ENCODE measurements around the gene EPHB1.
"Not testable (repeated sequence)": the region's sequence is repeated elsewhere in the genome, so short reads cannot be mapped to it uniquely, and the experiment has no call there.

EPHB1 gene

DNA sequence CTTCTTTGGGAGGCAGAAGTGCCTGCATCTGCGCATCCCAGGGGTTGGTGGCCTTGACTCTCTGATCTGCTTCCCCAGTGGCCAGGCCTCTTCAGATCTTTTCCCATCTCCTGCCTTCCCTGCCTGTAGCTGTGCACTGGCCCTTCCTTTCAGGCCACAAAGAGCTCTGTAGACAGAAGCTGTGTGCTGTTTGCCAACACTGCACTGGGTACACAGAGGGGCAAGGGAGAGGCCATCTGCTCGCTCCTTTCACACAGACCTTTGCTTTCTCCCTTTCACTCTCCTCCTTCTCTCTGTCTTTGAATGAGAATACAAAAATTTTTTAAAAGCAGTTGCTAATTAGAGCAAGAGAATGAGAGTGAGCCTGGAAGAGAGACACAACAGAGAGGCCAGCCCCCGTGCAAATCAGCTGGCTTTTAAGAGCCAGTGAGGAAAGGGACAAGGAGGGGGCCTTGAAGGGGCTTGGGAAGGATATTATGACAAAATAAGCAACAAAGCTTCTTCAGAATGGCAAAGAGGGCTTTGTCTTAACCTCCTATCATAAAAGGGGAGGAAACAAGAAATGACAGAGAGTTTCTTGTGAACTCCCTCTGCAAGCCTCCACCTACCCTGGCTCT, 170.9 kb downstream of the EPHB1 start:
- Mint-ChIP-seq H3K36me3 (ENCODE audit: low read depth) (no peaks in the 10 kb centered on the region), H3K4me3 (no peak overlapping the region), H3K27ac (no peak overlapping the region), H3K9me3 (no peaks in the 10 kb centered on the region), H3K27me3 (ENCODE audit: low read depth) (no peaks in the 10 kb centered on the region), H3K4me1 (no peaks in the 10 kb centered on the region)
- TF ChIP-seq, protein P1, sequence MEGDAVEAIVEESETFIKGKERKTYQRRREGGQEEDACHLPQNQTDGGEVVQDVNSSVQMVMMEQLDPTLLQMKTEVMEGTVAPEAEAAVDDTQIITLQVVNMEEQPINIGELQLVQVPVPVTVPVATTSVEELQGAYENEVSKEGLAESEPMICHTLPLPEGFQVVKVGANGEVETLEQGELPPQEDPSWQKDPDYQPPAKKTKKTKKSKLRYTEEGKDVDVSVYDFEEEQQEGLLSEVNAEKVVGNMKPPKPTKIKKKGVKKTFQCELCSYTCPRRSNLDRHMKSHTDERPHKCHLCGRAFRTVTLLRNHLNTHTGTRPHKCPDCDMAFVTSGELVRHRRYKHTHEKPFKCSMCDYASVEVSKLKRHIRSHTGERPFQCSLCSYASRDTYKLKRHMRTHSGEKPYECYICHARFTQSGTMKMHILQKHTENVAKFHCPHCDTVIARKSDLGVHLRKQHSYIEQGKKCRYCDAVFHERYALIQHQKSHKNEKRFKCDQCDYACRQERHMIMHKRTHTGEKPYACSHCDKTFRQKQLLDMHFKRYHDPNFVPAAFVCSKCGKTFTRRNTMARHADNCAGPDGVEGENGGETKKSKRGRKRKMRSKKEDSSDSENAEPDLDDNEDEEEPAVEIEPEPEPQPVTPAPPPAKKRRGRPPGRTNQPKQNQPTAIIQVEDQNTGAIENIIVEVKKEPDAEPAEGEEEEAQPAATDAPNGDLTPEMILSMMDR (IDR thresholded peaks at IDR 0.05; ENCODE audit: unreplicated experiment in 3 of 3) = no peak

- no peak overlapping the region for H3K27ac Mint-ChIP-seq
- TF ChIP-seq, protein P1 (IDR thresholded peaks at IDR 0.05; ENCODE audit: unreplicated experiment in 3 of 3) = no peak
- no peaks in the 10 kb centered on the region for H3K36me3 Mint-ChIP-seq (ENCODE audit: low read depth)
- no peak overlapping the region for H3K4me3 Mint-ChIP-seq
- H3K27me3 Mint-ChIP-seq (ENCODE audit: low read depth) = no peaks in the 10 kb centered on the region
- no peaks in the 10 kb centered on the region for H3K9me3 Mint-ChIP-seq
- no peaks in the 10 kb centered on the region for H3K4me1 Mint-ChIP-seq
Measured at GRCh38 chr3:134970895-134971294, 175.8 kb downstream of the EPHB1 start.

DNA sequence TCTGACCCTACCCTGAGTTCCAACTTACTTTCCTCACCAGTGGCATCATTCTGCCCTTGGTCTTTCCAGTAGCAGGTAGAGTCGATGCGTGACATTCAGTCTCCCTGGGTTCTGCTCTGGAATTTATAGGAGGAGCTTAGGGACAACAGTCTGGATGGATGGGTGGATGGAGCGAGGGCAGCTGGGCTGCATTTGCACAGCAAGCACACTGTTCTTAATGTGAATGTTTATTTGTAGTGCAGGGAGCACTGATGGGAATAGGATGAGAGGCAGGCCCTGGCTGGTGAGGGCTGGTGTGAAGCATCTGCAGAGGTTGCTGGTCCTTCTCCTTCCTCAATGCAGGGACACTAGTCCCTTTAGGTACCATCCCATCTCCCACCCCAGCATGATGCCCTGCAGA, 176.2 kb downstream of the EPHB1 start:
- Mint-ChIP-seq H3K4me1 (no peaks in the 10 kb centered on the region), H3K4me3 (no peak overlapping the region), H3K36me3 (ENCODE audit: low read depth) (no peaks in the 10 kb centered on the region), H3K27me3 (ENCODE audit: low read depth) (no peaks in the 10 kb centered on the region), H3K27ac (no peak overlapping the region), H3K9me3 (no peaks in the 10 kb centered on the region)
- TF ChIP-seq, protein P1 (IDR thresholded peaks at IDR 0.05; ENCODE audit: unreplicated experiment in 3 of 3) = no peak

DNA sequence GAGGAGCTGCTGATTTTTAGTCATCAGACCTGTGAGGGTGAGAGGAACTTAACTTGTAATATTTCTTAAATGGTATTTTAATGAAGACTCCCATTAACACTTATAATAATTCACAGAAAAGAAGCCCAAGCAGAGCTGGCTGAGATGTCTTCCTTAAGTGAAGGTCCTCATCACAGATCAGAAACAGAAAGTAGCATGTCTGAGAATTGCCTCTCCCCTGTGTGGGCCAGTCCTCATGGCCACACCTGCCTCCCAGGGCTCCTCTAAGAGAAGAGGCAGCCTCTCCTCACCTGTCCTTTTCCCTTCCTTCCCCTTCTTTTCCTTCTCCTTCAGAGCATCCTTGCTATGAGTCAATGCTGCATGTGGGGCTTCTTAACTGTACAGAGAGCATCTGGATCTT, 176.8 kb downstream of the EPHB1 start:
- not testable (repeated sequence) for H3K9me3 Mint-ChIP-seq; H3K4me3 Mint-ChIP-seq; H3K4me1 Mint-ChIP-seq; H3K27ac Mint-ChIP-seq; H3K27me3 Mint-ChIP-seq (ENCODE audit: low read depth); H3K36me3 Mint-ChIP-seq (ENCODE audit: low read depth)

DNA sequence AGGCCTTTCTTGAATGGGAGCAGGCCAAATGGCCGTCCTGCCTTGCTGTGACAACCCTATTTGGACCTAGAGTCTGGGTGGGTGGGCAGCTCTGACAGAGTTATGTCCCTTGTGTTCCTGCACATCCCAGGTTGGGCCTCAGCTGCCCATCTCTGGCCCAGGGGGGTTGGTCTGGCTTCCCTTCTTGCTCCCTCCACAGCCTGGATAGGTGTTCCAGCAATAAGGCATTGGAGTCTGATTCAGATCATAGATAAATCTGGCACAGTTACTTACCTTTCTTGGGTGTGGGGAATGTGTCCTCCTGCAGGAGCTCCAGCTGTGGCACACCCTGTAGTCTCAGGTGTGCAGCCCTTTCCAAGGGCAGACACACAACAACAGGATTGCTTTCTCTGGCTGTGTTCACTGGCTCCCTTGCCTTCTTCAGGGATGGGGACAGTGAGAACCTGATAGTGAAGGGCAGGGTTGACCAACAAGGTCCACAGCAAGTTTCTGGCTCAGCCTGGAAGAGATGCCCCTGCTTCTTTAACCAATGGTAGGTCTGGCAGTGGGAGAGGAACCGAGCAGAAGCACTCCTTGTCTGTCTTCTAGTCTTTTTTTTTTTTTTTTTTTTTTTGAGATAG, 177.9 kb downstream of the EPHB1 start:
- H3K36me3 Mint-ChIP-seq (ENCODE audit: low read depth) = no peaks in the 10 kb centered on the region
- no peaks in the 10 kb centered on the region for H3K27me3 Mint-ChIP-seq (ENCODE audit: low read depth)
- H3K4me3 Mint-ChIP-seq = no peak overlapping the region
- no peaks in the 10 kb centered on the region for H3K9me3 Mint-ChIP-seq
- TF ChIP-seq, protein P1 (IDR thresholded peaks at IDR 0.05; ENCODE audit: unreplicated experiment in 3 of 3) = no peak
- H3K4me1 Mint-ChIP-seq = no peaks in the 10 kb centered on the region
- no peak overlapping the region for H3K27ac Mint-ChIP-seq

DNA sequence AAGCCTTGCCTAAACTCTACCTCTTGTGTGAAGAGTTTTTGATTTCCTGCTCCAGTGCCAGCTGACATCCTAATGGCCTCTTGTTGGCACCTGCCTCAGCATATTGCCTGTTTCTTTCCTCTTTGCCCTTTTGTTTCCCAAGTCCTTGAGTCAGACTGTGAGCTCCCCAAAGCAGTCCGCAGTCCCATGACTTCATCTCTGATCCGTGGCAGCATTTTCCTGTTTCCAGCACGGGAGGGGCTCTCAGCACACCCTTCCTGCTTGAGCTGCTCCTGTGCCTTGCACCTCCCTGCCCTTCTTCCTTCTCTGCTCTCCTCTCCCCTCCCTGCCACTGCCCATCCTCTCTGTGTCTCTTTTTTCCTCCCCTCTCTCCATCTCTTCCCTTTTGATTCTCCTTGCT, 179.6 kb downstream of the EPHB1 start:
- Mint-ChIP-seq H3K27ac (no peak overlapping the region), H3K27me3 (ENCODE audit: low read depth) (no peaks in the 10 kb centered on the region), H3K36me3 (ENCODE audit: low read depth) (no peaks in the 10 kb centered on the region), H3K4me1 (no peaks in the 10 kb centered on the region), H3K9me3 (peaks cover under 1% of the 10 kb centered on the region), H3K4me3 (no peak overlapping the region)
- TF ChIP-seq, protein P1 (IDR thresholded peaks at IDR 0.05; ENCODE audit: unreplicated experiment in 3 of 3) = no peak
